GM13976 (cell line): ENCODE results near the gene PHF2.

Source experiments
- DNase-seq: peaks from one replicate; pipeline ENCODE4 v3.0.0; 2012; ENCODE audit warnings: low spot score
- in situ Hi-C: fragments of 300-500 bp; cut with MboI; formaldehyde crosslinking; loops from one replicate; pipeline ENCODE4 v1.12.0; 2022; ENCODE audit warnings: low sequenced_read_pairs, mixed read lengths, inconsistent platforms; ENCODE audit not compliant: unreplicated experiment
- TF ChIP-seq, protein P1 (sequence below): IDR thresholded peaks from 2 replicates; pipeline ENCODE4 v1.5.1; 2012; ENCODE audit warnings: borderline replicate concordance, mild to moderate bottlenecking; ENCODE audit not compliant: insufficient read depth; ENCODE audit errors: extremely low read depth, missing control alignments, control extremely low read depth

The PHF2 gene

DNA sequence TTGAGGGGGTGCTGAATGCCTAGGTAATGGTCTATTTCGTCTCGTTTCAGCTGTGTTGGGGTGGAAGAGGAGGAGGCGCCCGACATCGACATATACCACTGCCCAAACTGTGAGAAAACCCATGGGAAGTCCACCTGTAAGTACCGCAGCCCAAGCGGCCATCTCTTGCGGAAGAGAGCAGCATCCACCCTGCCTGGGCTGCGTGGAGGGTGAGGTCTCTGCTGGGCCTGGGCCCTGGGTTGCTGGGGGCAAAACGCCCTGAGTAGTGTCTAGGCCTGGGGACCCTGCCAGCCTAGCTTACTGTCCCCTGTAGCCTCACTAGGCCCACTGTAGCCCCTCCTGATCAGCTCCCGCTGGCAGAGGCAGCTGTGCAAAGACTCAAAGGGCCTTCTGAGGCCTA lies 53.5 kb downstream of the PHF2 start:
- TF ChIP-seq, protein P1, sequence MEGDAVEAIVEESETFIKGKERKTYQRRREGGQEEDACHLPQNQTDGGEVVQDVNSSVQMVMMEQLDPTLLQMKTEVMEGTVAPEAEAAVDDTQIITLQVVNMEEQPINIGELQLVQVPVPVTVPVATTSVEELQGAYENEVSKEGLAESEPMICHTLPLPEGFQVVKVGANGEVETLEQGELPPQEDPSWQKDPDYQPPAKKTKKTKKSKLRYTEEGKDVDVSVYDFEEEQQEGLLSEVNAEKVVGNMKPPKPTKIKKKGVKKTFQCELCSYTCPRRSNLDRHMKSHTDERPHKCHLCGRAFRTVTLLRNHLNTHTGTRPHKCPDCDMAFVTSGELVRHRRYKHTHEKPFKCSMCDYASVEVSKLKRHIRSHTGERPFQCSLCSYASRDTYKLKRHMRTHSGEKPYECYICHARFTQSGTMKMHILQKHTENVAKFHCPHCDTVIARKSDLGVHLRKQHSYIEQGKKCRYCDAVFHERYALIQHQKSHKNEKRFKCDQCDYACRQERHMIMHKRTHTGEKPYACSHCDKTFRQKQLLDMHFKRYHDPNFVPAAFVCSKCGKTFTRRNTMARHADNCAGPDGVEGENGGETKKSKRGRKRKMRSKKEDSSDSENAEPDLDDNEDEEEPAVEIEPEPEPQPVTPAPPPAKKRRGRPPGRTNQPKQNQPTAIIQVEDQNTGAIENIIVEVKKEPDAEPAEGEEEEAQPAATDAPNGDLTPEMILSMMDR: no peak
- in situ Hi-C loops: no loop called here
- DNase-seq: no peak

DNA sequence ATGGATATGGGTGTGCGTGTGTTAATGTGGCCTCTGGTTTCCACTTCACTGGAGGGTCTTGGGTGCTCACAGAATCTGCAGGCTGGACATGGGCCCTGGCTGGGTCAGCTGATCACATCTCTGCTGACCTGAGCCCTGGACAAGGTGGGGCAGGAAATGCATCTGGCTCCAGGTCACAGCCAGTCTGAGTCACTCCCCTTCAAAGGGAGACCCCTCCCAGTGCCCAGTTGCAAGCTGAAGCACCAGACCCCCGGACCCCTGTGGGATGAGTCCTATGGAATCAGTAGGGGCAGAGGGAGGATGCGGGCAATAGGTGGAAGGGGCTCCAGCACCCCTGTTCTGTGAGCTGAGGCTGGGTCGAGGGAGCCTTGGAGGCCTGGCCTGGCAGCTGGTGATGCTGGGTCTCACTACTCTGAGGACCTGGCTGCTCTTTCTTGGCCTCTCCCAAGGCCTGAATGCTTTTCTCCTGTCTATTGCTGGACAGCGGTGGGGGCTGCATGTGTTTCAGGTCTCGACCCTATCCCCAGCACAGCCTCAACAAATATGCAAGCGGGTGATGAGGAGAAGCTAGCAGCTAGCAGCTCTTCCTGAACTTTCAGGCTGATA lies 54.5 kb downstream of the PHF2 start:
- DNase-seq: no peak
- in situ Hi-C loops: no loop called here
- TF ChIP-seq, protein P1: no peak

DNA sequence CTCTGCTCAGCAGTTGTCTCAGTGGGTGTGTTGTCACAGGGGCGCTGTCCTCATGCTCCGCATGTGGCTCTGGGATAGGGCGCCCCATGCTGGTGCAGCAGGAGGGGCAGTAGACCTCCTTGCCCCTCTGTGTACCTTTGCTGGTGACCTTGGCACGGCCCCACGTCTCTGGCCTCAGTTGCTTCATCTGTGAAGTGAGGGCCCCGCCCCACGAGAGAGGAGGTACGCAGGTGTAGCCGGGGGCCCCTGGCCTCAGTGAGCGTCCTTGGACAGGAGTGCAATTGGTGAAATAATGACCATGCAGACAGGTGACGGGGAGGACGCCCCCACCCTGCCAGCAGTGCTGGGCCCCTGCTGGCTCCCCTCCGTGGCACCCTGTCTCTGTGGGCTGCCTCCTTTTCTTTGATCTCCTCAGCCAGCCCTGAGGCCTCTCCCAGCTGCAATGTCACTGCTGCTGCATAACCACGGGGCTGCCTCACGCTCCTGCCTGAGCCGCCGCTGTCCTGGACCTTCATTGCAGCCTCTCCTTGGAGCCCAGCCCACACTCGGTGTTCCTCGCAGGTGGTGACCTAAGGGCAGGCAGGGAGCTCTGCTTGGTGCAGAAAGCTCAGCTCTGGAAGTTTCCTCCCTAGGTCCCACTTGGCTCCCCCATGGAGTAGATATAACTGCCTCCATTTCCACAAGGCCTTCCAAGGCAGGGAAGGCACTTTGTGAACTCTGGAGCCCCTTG lies 57.3 kb downstream of the PHF2 start:
- in situ Hi-C loops: no loop called here

DNA sequence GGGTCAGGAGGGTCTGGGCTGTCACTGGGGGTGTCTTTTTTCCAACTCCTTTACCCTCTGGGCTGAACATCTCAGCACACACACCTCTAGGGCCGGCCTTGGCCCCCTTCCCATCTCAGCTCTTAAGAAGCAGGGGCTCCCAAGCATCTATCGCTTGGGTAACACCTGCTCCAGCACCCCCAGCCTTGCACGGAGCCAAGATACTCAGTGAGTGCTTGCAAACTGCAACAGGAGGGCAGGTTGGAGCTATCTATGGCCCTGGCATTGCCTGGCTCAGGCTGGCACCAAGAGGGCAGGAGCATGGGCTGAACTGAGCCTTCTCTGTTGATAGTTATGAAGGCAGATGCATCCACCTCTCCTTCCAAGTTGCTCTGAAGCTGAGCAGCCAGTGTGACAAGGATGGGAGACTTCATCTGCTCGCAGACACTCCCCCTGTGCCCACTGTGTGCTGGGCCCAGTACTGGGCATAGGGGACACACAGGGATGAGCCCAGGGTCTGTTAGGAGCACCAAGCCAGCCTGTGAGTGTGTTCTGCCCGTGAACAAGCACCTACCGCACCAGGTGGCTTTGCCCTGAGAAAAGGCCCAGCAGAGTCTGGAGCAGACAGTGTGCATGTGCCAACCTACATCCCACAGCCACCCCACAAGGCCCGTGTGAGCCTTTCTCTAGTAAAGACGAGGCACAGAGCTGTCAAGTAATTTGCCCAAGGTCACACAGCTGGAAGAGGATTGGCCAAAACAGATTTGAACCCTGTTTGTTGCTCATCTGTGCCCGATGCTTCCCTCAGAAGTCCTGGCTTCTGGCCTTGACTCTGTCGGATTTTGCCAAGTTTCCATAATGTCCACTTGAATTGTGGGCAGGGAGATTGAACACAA lies 58.2 kb downstream of the PHF2 start:
- in situ Hi-C loops: no loop called here
- TF ChIP-seq, protein P1: no peak
- DNase-seq: no peak

More for the DNA sequence above, 57.3 kb downstream of the PHF2 start:
- DNase-seq: peak; percentile 20
- TF ChIP-seq, protein P1: no peak

DNA sequence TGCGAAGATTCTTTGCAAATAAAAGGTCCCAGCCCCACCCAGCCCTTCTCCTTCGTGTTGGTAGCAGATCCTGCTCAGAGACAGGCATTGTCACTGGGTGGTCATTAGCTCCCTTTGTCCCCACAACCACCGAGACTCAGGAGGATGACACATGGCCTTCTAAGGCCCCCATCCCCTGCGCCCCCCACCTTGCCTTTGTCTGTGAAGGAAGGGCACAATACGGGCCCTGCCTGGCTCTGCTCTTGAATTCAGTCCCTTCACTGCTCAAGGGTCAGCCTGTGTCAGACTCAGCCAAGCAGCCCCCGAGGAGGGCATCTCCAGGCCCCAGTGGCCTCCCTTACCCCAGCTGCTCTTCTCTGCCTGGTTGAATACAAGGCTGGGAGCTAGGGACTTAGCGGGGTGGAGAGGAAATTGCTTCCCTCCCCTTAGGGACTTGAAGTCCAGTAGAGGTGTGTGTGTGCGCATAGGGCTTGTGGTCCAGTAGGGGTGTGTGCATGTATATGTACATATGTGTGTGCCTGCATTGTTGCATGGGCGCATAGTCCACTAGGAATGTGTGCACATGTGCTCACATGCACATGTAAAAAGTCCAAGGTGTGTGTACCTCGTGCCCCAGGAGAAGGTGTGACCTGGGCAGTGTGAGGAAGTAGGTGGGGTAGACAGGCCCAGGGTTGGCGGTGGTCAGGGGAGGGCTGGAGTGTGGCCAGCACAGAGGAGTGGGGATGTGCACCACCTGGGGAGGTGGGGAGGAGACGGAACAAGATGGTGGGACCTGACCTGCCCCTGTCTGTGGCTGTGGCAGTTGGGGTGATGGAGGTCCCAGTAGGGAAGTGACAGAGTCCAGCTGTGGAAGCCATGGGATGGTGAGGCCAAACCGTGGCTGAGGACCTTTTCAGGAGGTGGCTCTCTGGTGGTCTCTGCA lies 59.1 kb downstream of the PHF2 start:
- in situ Hi-C loops: no loop called here
- DNase-seq: no peak
- TF ChIP-seq, protein P1: no peak

DNA sequence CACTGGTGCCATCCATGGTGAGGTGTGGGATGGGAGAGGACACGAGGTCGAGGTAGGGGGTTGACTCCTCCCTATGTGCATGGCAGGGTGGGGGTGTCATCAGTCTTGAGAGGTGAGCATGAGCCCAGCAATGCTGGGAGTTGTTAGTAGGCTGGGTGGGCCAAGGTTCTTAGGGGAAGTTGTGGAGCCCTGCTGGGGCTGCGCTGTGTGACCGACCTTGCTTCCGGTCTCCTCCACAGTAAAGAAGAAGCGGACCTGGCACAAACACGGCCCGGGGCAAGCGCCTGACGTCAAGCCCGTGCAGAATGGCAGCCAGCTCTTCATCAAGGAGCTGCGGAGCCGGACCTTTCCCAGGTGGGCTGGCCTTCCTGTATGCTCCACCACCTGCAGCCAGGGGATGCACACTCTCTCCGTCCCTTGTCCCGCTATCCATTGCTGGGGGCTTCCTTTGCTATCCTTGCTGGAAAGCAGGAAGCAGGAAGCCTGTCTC lies 59.8 kb downstream of the PHF2 start:
- DNase-seq: no peak
- TF ChIP-seq, protein P1: no peak
- in situ Hi-C loops: no loop called here
